OCI-M2 (cell line): ENCODE results near the gene SDHAF4.
"Not testable (repeated sequence)": the region's sequence is repeated elsewhere in the genome, so short reads cannot be mapped to it uniquely, and the experiment has no call there.

Source experiments
- DNase-seq: peaks from one replicate; lab custom pipeline; 2025; ENCODE audit not compliant: unreplicated experiment; lab: John Stamatoyannopoulos, UW

Gene SDHAF4

DNA sequence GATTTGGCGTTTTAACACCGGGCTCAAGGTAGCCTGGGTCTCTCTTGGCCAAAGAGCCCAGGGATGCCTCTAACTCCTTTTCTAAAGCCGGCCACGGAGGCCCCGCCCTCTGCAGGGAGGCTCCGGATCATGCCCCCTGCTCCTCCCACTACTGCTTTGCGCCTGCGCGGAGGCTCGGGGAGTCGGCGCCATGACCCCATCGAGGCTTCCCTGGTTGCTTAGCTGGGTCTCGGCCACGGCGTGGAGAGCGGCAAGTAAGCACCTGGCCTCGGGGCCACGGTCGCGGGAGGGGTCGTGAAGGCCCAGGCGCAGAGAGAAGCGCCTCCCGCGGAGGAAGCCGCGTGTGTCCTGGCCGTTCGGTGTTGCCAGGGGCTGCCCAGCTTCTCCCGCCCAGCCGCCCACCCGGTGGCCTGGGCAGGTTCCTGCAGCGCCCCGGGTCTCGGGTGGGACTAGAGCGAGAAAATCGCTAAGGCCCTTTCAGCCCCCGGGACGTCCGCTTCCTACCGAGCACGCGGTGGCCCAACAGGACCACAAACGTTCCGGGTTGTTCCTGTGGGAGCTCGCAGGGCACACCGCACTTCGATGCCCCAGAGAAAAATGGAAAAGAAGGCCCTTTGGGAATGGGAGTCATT is at the start of gene SDHAF4:
TSS of gene SDHAF4 (plus strand) at position 180 of the 632 bp plus-strand sequence. CDS start at position 191, 11 bp downstream.
- peak; percentile 75 for DNase-seq

DNA sequence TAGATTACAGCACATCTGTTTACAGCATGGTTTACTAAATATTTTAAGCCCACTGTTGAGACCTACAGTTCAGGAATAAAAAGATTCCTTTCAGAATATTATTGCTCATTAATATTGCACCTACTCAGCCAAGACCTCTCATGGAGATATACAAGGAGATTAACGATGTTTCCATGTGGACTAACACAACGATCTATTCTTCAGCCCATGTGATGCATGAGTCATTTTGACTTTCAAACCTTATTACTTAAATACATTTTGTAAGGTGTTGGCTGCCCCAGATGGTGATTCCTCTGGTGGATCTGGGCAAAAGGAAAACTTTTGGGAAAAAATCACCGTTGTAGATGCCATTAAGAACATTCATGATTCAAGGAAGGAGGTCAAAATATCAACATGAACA is 48.0 kb upstream of the SDHAF4 start:
- no peak for DNase-seq

DNA sequence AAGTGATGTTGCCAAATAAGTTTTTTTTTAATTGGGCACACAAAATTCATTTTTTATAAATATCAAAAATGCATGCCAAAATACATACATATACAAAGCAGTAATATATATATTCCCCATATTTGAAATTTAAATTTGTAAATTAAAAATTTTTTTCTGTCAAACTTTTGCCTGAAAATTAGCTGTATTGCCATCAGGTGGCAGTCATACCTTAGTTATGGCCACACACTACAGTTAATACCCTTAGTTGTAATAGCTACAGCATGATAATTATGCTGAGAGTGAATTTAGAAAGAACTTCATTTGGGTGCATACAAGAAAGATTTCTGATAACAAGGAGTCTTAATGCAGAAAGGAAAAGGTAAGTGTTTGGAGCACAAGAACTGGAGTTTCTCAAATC is 46.2 kb upstream of the SDHAF4 start:
- no peak for DNase-seq

DNA sequence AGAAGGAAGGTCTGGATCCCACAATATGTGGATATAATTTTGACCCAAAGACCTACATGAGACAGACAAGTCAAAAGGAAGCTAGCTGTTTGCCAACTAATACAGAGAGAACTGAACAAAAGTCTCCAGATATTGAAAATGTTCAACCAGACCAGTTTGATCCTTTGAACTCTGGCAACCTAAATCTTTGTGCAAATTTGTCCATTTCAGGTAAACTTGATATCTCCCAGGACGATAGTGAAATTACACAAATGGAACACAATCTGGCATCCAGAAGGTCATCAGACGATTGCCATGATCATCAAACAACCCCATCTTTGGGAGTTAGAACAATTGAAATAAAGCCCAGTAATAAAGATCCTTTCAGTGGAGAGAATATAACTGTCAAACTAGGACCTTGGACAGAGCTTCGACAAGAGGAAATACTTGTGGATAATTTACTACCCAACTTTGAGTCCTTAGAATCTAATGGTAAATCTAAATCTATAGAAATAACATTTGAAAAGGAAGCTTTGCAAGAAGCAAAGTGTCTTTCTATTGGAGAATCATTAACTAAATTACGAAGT is 41.9 kb upstream of the SDHAF4 start:
- DNase-seq, result no peak

DNA sequence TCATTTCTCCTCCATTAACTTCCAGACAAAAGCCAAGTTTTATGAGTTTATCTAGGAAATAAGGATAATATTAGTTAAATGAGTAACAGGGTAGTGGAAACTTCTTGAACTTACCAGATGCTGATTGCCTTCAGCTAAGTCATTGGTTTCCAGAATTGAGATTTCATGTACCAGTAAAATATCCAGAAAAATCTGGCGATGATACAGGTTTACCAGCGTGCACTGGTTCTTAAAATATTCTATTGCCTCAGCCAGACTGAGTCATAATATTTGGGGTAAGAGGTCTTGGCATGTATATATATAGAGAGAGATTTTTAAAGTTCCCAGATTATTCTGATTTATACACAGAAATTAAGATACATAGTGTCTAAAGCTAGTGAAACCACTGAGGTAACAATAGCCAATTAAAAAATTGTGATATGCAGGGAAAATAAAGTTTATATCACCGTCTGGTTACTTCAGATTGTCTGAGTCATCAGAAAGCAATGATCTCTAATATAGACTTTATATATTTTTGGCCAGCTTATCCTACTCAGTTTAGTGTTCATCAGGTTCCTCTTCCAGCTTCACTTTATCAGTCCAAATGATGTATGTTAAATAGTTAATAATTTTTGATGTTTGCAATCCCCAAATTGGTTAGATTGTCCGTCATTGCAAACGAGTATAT is 39.5 kb upstream of the SDHAF4 start:
- no peak for DNase-seq

DNA sequence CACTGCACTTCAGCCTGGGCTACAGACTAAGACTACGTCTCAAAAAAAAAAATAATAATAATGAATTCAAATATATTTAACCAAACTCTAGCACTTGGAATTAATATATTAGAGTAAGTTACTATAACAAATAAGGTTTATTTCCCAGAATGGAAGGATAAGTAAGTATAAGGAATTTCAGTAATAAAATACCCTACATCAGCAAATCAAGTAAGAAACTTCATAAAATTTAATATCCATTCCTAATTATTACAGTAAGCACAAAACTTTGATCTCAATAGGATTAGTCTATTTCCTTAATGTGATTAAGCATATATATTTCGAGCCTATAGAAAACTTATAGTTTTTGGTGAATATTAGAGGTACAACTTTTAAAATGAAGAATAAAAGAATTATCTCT is 36.7 kb upstream of the SDHAF4 start:
- DNase-seq, result no peak

DNA sequence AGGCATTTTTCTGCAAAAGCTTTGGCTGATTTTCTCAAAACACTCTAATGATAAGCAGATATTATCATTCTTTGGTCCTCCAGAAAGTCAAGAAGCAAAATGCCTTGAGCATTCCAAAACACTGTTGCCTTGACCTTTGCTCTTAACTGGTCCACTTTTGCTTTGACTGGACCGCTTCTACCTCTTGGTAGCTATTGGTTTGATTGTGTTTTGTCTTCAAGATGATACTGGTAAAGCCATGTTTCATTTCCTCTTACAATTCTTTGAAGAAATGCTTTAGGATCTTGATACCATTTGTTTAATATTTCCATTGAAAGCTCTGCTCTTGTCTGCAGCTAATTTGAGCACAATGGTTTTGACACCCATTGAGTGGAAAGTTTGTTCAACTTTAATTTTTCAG is 35.6 kb upstream of the SDHAF4 start:
- DNase-seq, result no peak

GRCh38 chr6:70537266-70537665 is 29.5 kb upstream of the SDHAF4 start:
- DNase-seq, result no peak

- DNase-seq, result no peak
These were observed 28.4 kb upstream of the SDHAF4 start for GRCh38 chr6:70538376-70538775.

GRCh38 chr6:70547313-70547712 is 19.4 kb upstream of the SDHAF4 start:
- no peak for DNase-seq

GRCh38 chr6:70547905-70548304 is 18.8 kb upstream of the SDHAF4 start:
- DNase-seq, result no peak

DNA sequence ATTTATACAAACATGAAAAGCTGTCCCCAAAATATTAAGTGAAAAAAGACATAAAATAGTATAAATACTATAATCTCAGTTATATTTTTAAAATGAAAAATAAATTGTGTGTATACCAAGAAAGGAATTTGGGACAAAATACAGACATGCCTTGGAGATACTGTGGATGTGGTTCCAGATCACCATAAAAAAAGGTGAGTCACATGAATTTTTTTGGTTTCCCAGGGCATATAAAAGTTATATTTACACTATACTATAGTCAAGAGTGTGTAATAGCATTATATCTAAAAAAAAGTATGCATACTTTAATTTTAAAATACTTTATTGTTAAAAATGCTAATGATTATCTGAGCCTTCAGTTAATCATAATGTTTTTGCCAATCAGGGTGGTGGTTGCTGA is 17.4 kb upstream of the SDHAF4 start:
- no peak for DNase-seq

DNA sequence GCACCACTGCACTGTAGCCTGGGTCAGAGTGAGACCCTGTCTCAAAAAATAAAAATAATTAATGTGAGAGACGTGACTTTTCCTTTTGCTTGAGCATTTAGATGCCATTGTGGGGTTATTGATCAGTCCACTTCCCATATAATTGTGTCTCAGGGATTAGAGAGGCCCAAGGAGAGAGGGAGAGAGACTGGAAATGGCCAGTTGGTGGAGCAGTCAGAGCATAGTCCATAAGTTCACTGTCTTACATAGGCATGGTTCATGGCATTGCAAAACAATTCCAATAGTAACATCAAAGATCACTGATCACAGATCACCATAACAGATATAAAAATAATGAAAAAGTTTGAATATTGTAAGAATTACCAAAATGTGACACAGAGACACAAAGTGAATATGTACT is 15.2 kb upstream of the SDHAF4 start:
- DNase-seq, result no peak

DNA sequence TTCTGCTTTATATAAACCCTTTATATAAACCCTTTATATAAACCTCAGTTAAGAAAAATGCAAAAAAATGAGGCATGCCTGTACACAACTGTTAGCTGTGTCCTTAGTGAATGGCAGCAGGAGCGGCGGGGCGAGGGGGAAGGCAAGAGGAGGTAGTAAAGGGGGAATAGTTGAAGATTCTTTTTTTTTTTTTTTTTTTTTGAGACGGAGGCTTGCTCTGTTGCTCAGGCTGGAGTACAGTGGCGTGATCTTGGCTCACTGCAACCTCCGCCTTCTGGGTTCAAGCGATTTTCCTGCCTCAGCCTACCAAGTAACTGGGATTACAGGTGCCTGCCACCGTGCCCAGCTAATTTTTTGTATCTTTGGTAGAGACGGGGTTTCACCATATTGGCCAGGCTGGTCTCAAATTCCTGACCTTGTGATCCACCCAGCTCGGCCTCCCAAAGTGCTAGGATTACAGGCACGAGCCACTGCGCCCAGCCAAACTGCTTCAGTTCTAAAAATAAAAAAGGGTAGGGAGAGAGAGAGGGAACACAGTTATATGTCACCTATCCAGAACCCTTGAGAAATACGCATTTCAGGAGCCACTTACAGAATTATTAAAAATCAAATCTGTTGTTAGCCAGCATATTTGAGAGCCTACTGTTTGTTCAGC is 14.3 kb upstream of the SDHAF4 start:
- not testable (repeated sequence) for DNase-seq

- no peak for DNase-seq
These were observed 13.8 kb upstream of the SDHAF4 start for GRCh38 chr6:70552974-70553373.

DNA sequence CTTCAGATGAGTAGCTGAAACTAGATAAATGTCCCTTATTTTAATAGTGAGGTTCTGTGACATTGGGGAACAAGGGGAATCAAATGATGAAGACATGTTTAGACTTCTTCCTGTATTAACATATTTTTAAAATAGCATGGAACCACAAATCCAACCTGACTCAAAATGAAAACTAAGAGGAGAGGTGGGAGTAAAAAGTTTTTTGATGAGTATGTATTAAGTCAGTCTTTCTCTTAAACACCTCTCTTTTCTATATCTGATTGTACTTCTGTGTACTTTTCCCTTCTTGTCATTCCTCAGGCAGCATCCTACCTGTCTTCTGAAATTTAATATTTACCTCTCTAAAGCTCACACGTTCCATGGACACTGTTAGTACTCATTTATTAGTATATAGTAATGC is 8.7 kb upstream of the SDHAF4 start:
- no peak for DNase-seq

DNA sequence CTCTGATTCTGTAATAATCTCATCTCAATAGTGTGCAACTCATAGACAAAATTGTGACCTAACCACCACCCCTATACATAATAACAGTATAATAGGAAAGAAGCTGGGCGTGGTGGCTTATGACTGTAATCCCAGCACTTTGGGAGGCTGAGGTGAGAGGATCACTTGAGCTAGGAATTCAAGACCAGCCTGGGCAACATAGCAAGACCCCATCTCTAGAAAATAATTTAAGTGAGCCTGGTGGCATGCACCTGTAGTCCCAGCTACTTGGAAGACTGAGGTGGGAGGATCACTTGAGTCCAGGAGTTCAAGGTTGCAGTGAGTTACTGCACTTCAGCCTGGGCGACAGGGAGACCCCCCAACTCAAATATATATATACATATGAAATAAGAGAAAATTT is 4.3 kb upstream of the SDHAF4 start:
- DNase-seq, result not testable (repeated sequence)

DNA sequence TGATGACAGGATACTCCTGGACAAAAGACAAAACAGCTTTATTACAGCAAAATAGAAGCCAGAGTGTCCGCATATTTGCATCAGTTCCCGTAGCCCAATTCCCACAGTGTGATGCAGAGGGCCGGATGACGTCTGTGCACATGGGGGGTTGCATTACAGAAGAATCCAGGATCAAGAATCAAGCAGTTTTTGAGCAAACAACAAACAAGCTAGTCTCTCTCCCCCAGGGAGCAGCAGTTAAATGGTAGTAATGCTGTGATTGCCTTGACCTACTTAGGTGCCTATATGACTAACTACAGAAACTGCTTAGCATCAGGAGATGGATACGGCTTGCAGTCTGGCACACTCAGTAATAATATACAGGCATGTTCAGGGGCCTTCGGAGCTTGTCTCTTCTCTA is 3.2 kb upstream of the SDHAF4 start:
- no peak for DNase-seq

- no peak for DNase-seq
These were observed 7.9 kb downstream of the SDHAF4 start for GRCh38 chr6:70574643-70575042.

DNA sequence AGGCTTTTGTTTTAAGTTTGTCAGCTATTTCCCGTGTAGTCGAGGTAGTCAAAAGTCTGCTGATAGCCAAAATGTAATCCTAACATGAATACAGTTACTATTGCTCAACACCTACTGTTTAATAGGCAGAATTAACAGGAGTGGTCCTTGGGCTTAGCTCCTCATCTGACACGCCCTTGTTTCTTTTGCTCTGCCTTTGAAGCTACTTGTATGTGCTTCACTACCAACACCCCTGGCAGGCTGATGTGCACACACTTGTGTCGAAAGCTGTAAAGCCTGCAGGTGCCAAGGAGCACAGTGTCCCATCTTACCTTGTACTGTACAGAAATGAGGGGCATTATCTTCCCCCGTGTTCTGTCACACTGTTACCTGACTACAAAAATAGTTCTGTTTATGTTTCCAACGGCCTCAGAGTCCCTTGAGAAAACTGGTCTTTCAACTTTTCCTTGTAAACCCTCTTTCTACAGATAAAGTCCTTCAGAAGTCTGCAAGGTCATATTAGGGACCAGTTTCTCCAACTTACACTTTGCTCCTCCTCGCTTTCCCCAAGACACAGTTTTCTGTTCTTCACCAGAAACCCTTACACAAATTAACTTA is 9.3 kb downstream of the SDHAF4 start:
- no peak for DNase-seq

GRCh38 chr6:70586114-70586513 is 19.4 kb downstream of the SDHAF4 start:
- no peak for DNase-seq

DNA sequence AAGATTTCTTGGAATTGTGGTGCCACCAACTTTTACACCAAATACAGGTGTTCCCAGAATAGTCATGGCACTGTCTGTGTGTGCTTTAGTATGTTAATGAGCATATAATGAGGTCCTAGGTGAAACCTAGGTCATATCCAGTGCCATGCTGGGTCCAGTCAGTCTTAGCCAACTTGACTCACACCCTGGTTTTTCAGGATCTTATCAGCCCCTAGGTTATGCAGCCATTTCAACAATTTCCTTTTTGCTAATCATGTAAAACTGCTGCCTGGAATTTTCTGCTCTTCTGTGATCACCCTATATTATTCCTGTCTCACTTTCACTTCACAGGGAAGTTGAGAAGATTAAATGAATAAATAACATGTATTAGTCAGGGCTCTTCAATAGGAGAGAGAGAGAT is 23.7 kb downstream of the SDHAF4 start:
- no peak for DNase-seq
